GM06990 (cell line): Measurements from ENCODE around the gene SDK2.

Experiments
- DNase-seq: peaks from one replicate; pipeline ENCODE4 v3.0.0-alpha.2; 2011; ENCODE audit not compliant: insufficient read length; ENCODE audit errors: extremely low read depth
- H3K27me3 ChIP-seq: replicated peaks from 2 replicates; pipeline ENCODE4 v1.6.0; 2011; ENCODE audit warnings: low read length; ENCODE audit not compliant: control insufficient read depth, insufficient read depth
- H3K36me3 ChIP-seq: 2 replicates; pipeline ENCODE4 v1.5.1; 2011; ENCODE audit warnings: low read length; ENCODE audit not compliant: control insufficient read depth, insufficient read depth
- H3K4me3 ChIP-seq: replicated peaks from 2 replicates; pipeline ENCODE4 v1.5.1; 2011; ENCODE audit warnings: low read depth, mild to moderate bottlenecking, control low read depth, low read length
- TF ChIP-seq, protein P1 (sequence below): IDR thresholded peaks from 2 replicates; pipeline ENCODE4 v1.5.1; 2011; ENCODE audit warnings: low read length, control low read depth, mild to moderate bottlenecking, inconsistent platforms; ENCODE audit not compliant: insufficient read depth, poor library complexity, severe bottlenecking

SDK2 gene

DNA sequence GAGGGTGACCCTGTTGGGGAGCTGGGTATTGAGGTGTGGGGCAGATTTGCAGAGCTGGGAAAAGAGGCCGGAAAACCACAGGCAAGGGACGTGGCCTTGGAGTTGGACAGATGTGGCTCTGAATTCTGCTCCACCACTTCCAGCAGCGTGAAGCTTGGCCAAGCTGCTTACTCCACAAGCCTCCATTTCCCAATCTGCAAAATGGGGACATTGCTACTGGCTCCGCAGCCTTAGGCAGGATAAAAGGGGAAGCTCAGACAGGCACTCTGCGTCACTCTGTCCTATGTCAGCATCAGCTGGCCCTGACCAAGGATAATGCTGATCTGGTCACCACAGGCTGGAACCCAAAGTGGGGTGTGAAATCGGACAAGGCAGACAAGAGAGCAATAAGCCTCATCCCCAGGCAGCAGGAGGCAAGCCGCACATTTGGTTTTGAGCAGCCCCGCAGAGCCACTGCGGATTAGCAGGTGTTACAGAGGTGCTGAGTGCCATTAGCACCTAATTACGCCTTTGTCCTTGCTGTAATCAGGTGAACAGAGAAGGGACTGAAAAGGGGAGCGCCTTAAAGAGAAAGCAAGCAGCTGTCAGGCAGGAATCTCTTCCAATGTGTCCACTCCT lies 54.8 kb downstream of the SDK2 start:
- TF ChIP-seq, protein P1, sequence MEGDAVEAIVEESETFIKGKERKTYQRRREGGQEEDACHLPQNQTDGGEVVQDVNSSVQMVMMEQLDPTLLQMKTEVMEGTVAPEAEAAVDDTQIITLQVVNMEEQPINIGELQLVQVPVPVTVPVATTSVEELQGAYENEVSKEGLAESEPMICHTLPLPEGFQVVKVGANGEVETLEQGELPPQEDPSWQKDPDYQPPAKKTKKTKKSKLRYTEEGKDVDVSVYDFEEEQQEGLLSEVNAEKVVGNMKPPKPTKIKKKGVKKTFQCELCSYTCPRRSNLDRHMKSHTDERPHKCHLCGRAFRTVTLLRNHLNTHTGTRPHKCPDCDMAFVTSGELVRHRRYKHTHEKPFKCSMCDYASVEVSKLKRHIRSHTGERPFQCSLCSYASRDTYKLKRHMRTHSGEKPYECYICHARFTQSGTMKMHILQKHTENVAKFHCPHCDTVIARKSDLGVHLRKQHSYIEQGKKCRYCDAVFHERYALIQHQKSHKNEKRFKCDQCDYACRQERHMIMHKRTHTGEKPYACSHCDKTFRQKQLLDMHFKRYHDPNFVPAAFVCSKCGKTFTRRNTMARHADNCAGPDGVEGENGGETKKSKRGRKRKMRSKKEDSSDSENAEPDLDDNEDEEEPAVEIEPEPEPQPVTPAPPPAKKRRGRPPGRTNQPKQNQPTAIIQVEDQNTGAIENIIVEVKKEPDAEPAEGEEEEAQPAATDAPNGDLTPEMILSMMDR: no peak
- Histone ChIP-seq H3K36me3 (no peaks in the 10 kb centered on the region), H3K27me3 (peaks cover 1% of the 10 kb centered on the region; the same call in 1 of the 2 replicates), H3K4me3 (no peak overlapping the region)
- no peak for DNase-seq

DNA sequence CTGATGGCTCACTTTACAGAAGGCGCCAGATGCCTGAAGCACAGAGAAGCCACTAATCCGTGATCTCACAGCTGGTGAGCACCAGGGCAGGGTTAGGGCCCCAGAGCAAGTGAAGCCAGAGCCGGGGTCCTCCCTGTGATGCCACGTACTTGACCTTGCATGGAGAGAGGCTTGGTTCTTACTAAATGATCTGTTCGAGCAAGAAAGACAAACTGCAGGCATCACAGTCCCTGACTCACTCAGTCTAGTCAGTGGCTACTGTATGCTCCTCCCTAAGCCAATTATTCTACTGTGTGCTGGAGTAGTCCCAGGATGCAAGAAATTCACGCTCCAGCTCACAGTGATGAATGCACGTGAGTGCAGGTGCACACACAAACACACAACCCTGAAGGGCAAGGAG lies 55.4 kb downstream of the SDK2 start:
- H3K27me3 ChIP-seq: peaks cover 1% of the 10 kb centered on the region; the same call in 1 of the 2 replicates
- no peak overlapping the region for H3K4me3 ChIP-seq
- H3K36me3 ChIP-seq: no peaks in the 10 kb centered on the region
- TF ChIP-seq, protein P1: no peak
- no peak for DNase-seq

DNA sequence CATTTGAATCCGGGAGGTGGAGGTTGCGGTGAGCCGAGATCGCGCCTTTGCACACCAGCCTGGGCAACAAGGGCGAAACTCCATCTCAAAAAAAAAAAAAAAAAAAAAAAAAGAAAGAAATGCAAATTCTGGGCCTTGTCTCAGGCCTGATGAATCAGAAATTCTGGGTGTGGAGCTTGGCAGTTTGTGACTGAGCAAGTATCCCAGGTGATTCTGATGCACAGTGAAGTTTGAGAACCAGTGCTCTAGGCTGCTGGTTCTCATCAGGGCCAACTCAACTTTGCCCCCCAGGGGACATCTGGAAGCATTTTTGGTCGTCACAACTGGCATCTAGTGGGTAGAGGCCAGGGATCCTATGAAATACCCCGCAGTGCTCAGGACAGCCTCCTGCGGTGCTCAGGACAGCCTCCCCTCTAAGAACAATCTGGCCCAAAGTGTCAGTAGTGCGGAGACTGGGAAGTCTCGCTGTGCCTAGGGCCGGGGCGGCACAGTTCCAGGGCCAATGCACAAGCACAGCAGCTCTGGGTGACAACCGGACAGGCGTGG lies 55.9 kb downstream of the SDK2 start:
- peaks cover 1% of the 10 kb centered on the region; the same call in 1 of the 2 replicates for H3K27me3 ChIP-seq
- no peak for DNase-seq
- H3K4me3 ChIP-seq: no peak overlapping the region
- H3K36me3 ChIP-seq: no peaks in the 10 kb centered on the region
- TF ChIP-seq, protein P1: no peak

DNA sequence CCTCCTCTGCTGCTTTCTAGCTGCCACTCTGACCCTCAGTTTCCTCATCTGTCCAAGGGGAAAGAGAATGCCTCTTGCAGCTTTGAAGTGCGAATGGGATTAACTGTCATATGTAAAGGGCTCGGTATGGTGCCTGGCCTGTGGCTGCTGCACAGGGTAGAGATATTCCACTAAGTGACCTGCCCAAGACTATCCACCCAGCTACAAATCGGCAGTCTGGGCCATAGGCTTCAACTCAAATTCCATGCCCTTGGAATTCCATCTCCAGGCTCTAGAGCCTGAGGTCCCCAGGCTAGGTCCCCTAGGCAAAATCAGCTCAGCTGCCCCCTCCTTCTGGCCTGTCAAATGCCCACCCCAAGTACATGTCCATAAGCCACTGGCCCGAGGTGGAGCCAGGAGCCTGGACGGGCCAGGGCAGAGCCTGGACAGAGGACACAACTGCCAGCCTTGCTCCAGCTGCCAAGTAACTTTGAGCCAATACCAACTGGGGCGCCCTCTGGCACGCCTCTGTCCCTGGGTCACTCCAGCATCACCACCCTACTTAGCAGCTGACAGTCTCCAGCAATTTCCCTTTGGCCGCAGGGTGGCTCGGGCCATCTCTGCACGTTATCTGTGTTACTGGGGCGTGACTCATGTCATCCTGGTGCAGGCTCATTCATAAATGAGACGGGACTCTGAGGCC lies 57.2 kb downstream of the SDK2 start:
- TF ChIP-seq, protein P1: no peak
- Histone ChIP-seq H3K36me3 (no peaks in the 10 kb centered on the region), H3K27me3 (peaks cover 1% of the 10 kb centered on the region; the same call in 1 of the 2 replicates), H3K4me3 (no peak overlapping the region)
- DNase-seq: no peak

DNA sequence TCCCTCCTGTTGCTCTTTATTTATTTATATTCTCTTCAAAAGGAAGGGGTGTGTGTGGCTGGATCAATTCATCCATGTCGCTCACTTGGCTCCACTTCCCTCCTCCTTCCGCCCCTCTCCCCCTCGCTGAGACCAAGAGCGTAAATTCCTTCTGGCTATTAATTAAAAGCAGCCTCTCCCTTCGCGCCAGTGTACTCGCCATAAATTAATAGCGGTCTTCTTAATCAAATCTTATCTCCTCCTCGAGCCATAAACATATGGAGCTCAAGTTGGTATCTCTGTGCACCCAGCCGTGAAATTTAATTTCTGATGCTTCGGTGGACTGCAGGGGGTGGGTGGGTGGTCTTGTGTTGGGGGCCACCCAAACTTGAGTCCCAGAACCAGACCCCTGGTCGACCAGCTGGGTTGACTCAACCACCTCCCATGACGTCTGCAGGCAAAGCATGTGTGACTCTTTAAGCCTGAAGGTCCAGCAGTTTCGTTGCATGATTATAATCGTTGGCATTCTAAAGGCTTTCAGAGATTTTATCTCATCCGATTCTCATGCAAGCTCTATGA lies 57.9 kb downstream of the SDK2 start:
- no peaks in the 10 kb centered on the region for H3K36me3 ChIP-seq
- TF ChIP-seq, protein P1: no peak
- no peak overlapping the region for H3K4me3 ChIP-seq
- peaks cover 1% of the 10 kb centered on the region; the same call in 1 of the 2 replicates for H3K27me3 ChIP-seq
- DNase-seq: no peak
